GM19463 (cell line): ENCODE results near the gene SLN.

Experiments used
- ATAC-seq: cut with Tn5 transposase; IDR thresholded peaks from one replicate; pipeline ENCODE4 v1.9.1; 2021; ENCODE audit warnings: mild to moderate bottlenecking, moderate library complexity; ENCODE audit not compliant: unreplicated experiment

The SLN gene

GRCh38 chr11:107688322-107688918 lies 23.4 kb downstream of the SLN start:
- no peak for ATAC-seq

GRCh38 chr11:107683807-107684206 lies 28.0 kb downstream of the SLN start:
- no peak for ATAC-seq

GRCh38 chr11:107683061-107683460 lies 28.8 kb downstream of the SLN start:
- no peak for ATAC-seq

GRCh38 chr11:107682572-107682971 lies 29.3 kb downstream of the SLN start:
- no peak for ATAC-seq

GRCh38 chr11:107682171-107682570 lies 29.7 kb downstream of the SLN start:
- no peak for ATAC-seq

GRCh38 chr11:107679255-107680024 lies 32.4 kb downstream of the SLN start:
- ATAC-seq, result no peak

- no peak for ATAC-seq
Measured at GRCh38 chr11:107678632-107678971, 33.3 kb downstream of the SLN start.

- ATAC-seq, result no peak
Measured at GRCh38 chr11:107677924-107678631, 33.8 kb downstream of the SLN start.

- peak; percentile 34 for ATAC-seq
Measured at GRCh38 chr11:107676336-107677057, 35.4 kb downstream of the SLN start.

GRCh38 chr11:107675902-107676301 lies 36.0 kb downstream of the SLN start:
- ATAC-seq, result peak; percentile 46

- ATAC-seq, result no peak
Measured at GRCh38 chr11:107669893-107670601, 41.8 kb downstream of the SLN start.

GRCh38 chr11:107669191-107669740 lies 42.6 kb downstream of the SLN start:
- ATAC-seq, result no peak

GRCh38 chr11:107666911-107667613 lies 44.8 kb downstream of the SLN start:
- ATAC-seq, result no peak

GRCh38 chr11:107665018-107665417 lies 46.8 kb downstream of the SLN start:
- no peak for ATAC-seq

GRCh38 chr11:107661656-107662055 lies 50.2 kb downstream of the SLN start:
- ATAC-seq, result no peak

- no peak for ATAC-seq
Measured at GRCh38 chr11:107660066-107660465, 51.8 kb downstream of the SLN start.

GRCh38 chr11:107659310-107659709 lies 52.5 kb downstream of the SLN start:
- ATAC-seq, result no peak
